Ammon's horn (tissue), 1 donor: Measurements from ENCODE around the gene LTBP3.

Experiments
- DNase-seq: peaks from one replicate; pipeline ENCODE4 v3.0.0-alpha.2; 2016; ENCODE audit warnings: low spot score

The LTBP3 gene

DNA sequence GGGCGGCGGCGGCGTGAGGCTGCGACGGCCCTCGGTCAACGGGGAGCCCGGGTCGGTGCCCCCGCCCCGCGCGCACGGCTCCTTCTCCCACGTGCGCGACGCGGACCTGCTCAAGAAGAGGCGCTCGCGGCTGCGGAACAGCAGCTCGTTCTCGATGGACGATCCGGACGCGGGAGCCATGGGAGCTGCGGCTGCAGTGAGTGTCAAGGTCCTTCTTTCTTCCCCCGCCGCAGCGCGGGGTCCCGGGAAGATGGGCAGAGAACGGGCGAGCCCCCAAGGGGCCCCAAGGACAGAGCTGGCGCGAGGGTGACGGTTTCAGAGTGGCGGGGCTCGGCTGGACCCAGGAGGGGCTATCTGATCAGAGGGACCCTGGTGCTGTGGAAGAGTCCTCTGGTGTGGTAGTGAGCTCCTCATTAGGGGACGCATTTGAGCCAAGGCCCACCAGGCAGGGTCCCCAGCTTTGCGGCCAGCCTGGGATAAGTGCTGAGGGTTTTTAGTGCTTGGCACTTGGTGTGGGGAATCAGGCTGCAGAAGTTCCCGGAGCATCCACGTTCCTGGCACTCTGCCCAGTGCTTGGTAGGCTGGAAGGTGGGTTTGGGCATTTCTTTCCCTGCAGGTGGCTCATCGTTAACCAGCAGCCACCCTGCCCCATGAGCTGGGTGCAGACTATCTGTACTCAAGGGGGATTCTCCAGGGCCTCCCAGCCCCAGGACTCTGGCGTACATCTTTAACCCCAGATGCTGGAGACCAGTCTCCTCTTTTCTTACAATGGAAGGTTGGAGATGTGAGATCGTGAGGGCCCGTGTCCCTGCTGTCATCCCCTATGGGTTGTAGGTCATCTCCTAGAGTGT, 27.5 kb upstream of the LTBP3 start:
- DNase-seq: no peak

DNA sequence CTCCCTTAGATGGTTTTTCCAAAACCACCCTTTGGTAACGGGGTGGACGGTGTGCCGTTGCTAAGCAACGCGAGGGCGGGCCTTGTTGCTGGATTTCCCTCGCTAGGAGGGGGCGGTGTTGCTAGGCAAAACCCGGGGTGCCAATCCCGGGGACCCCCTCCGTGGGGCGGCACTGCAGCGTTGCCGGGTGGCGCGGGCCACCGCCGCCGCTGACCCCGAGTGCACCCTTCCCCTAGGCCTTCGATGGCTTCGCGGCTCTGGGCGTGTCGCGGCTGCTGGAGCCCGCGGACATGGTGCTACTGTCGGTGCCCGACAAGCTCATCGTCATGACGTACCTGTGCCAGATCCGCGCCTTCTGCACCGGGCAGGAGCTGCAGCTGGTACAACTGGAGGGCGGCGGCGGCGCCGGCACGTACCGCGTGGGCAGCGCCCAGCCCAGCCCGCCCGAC, 26.6 kb upstream of the LTBP3 start:
- peak; percentile 65 for DNase-seq

DNA sequence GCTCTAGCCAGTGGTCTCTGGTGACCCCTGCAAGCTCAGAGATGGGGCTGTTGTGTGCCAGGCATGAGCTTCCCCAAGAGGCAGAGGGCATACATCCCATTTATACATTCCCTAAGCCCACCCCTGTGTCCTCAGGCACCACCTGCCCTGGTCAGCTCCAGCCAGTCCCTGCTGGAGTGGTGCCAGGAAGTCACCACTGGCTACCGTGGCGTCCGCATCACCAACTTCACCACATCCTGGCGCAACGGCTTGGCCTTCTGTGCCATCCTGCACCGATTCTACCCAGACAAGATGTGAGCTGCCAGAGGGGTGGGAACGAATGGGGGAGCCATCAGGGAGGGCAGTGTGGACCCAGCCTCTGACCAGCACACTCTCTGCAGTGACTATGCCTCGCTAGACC, 25.9 kb upstream of the LTBP3 start:
- no peak for DNase-seq

DNA sequence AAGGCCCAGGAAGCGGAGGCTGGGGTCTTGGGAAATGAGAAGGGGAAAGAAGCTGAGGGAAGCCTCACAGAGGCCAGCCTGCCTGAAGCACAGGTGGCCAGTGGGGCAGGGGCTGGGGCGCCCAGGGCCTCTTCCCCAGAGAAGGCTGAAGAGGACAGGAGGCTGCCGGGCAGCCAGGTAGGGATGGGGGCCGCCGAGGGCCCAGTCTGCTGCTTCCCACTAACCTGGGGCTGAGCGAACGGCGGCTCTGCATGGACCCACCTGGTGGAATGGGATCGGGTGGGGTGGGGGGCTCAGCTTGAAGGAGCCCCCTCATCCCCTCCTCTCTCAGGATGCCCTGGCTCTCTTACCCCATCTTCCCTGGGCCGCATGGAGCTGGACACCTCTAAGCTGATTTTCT, 25.4 kb upstream of the LTBP3 start:
- no peak for DNase-seq

DNA sequence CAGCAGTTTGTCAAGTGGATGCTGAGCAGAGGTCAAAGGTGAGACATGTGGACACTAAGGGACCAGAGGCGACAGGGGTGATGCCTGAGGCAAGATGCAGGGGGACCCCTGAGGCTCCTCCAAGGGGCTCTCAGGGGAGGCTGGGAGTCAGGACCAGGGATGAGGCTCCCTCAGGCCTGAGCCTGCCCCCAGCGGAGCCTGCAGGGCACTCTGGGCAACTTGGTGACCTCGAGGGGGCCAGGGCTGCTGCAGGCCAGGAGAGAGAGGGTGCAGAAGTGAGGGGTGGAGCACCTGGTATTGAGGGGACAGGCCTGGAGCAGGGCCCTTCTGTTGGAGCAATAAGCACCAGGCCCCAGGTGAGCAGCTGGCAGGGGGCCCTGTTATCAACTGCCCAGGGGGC, 23.8 kb upstream of the LTBP3 start:
- DNase-seq: no peak

DNA sequence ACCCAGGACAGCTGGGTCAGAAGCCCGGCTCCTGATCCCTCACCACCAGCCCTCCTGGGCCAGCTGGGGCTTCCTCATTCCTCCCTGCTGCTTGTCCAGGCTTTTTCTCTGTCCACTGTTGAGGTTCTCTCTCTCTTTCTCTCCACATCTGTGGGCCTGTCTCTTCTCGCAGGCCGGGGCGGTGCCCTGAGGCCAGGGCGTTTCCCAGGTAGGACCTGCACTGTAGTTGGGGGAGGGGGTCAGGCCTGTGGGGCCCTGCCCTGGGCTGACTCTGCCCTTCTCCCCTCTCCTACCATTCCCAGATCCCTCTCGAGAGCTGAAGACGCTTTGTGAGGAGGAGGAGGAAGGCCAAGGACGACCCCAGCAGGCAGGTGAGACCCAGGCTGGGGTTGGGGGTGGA, 22.6 kb upstream of the LTBP3 start:
- no peak for DNase-seq

DNA sequence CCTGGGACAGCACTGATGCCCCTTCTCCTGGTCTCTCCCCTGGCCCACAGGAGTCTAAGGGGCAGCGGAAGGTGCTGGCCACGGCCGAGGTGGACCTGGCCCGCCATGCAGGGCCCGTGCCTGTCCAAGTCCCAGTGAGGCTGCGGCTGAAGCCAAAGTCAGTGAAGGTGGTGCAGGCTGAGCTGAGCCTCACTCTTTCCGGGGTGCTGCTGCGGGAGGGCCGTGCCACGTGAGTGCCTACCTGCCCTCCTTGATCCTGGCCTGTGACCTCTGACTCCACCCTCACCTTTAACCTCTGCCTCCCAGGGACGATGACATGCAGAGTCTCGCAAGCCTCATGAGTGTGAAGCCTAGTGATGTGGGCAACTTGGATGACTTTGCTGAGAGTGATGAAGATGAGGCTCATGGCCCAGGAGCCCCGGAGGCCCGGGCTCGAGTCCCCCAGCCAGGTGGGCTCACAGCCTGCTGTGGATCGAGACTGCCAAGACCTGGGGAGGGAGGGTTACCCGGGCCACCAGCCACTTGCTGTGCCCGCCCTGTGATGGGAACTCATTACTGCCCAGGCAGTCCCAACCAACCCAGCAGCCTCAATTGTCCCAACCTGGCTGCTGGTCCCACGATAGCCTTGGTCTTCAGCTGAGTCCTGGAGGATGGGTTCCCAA, 22.0 kb upstream of the LTBP3 start:
- no peak for DNase-seq

DNA sequence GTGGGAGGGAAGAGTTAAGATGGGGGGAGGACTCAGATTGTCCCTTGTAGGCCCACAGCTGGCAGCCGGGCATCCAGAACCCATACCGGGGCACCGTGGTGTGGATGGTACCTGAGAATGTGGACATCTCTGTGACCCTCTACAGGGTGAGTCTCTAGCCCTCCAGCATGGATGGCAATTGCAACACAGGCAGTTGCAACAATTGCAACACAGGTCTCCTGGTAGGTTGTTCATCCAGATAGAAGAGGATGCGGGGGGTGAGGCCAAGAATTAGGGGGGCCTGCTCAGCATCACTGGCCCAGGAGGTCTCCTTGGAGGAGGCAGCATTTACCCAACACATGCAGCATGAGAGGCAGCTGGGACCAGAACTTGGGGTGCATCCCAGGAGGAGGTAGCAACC, 21.1 kb upstream of the LTBP3 start:
- DNase-seq: no peak

DNA sequence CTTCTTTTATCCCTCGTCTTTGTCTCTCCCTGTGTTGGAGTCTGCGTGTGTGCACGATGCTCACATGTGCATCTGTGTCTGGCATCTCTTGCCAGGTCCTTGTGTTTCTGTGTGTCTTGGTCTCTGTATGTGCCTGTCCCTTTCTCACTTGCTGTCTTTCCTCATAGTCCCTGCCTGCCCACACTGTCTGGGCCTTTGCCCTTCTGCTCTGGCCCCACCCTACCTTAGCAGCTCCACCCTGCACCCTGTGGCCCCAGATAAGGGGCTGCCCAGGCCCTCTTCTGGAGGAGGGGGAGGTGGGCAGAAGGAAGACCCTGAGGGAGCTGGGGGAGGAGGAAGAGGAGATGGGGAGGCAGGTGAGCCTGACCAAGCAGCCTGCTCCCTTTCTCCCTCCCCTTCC, 20.5 kb upstream of the LTBP3 start:
- no peak for DNase-seq

DNA sequence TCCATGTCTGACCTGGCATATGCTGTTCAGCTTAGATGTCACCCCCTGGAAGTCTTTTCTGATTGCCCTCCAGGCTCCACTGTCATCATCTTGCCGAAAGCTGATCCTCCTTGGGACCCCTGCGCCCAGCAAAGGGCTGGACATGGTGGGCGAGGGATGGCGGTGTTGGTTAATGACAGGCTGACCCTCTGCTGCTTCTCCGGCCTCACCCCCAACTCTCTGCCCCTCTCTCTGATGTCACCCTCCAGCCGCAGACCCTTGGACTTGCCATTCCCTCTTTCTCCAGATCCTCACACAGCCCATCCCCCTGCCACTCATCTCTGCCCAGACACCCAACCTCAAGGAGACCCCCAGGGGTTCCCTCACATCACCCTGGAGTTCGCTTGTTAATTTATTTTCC, 20.0 kb upstream of the LTBP3 start:
- no peak for DNase-seq

DNA sequence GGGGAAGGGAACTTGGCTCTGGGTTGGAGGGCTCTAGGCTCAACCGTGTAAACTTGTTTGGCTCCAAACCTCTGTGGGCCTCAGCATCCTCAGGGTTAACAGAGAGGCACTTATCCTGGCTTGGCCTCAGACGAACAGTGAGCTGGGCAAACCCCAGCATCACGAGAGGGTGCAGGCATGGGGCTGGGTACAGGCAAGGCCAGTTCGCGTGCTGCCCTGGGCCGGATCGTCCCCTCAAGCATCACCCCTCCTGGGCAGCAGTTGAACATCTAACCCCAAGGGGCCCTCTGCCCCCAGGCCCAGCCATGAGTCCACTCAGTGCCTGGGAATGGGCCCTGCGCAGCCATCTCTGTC, 19.6 kb upstream of the LTBP3 start:
- DNase-seq: no peak

DNA sequence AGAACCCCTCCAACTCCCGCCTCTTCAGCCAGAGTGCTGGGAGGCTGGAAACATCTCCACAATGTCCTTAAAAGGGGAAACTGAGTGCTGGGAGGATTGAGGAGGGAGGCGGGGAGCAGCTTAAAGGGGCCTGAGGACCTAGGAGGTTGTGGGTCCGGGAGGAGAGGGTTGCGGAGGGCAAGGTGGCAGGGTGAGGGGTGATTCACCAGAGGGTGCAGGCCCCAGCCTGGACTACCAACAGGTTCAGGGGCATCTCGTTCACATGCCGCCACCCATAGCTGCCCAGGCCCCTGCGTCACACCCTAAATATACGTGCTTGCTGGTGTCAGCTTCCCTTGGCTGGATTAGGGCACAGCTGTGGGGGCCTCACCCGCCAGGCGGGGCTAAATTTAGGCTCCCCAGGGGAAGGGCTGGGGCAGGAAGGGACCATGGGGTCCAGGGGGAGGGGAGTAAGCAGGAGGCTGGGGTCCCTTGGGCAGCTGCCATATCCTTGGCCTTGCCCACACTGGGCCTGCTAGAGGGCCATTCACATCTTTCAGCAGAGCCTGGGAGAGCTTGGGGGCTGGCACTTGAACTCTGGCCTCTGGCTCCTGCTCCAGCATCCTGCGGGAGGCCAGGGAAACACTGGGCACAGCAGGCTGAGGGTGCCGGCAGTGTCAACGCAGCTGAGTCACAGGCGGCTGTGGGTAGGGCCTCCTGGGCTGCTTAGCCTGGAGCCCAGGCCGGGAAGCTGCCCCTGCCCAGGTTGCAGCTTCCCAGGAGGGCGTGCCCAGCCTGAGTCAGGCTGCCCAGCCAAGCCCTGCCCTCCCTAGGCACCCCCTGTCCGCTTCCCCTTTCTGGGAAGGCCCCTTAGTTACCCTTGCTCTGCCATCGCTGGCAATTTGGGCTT, 19.0 kb upstream of the LTBP3 start:
- no peak for DNase-seq

DNA sequence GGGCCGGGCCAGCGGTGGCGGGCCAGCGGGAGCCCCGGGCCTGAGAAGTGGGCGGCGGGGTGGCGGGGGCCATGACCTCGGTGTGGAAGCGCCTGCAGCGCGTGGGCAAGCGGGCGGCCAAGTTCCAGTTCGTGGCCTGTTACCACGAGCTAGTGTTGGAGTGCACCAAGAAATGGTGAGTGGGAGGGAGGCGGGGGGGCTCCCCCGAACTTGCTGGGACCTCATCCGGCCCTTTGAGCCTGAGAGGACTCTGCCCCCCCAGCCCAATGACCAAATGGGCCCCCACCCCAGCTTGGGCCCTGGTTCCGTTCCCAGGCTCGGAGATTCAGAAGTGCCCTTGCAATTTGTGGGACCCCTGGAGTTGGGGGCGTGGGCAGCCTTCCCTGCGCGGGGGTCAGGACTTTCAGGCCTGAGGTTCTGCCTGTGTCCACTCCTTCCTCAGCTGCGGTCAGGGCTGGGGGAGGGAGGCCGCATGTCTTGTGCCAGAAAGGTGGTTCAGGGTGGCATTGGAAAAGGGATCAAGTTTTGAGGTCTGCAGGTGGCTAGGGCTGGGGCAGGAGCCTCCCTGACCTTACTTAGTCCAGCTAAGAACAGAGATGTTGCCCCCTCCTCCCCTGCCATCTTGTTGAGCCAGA, 18.2 kb upstream of the LTBP3 start:
- no peak for DNase-seq

DNA sequence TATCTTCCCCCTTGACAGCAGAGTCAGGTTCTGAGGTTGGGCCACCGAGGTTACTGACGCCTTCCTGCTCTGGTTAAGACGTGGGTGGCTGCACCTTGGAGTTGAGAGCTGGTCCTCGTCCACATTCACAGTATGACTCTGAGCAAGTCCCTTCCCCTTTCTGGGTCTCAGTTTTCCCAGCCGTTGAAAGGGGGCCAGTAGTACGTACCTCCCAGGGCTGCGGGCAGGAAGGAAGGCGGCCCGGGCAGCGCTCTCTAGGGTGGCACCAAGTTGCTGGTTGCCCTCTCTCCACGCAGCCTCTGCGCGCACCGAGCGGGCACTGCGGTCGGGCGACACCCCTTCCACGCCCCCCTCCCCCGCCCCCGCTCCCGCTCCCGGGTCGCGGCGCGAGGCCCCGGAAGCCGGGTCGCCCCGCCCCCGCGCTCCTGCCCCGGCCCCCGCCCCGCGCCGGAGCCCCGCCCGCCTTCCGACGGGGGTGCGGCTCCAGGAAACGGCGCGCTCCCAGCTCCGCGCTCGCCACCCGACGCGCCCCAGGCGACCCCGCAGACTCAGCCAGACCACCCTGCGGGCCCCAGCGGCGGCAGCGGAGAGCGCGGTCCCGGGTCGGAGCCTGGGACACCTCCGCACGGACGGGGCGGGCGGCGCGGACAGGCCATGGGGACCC, 17.5 kb upstream of the LTBP3 start, which contains the start of gene EHBP1L1:
Gene EHBP1L1, plus strand, starts transcription at position 486 of the 664 bp plus-strand sequence. CDS start 250 bp downstream, outside the sequence.
- DNase-seq: no peak

DNA sequence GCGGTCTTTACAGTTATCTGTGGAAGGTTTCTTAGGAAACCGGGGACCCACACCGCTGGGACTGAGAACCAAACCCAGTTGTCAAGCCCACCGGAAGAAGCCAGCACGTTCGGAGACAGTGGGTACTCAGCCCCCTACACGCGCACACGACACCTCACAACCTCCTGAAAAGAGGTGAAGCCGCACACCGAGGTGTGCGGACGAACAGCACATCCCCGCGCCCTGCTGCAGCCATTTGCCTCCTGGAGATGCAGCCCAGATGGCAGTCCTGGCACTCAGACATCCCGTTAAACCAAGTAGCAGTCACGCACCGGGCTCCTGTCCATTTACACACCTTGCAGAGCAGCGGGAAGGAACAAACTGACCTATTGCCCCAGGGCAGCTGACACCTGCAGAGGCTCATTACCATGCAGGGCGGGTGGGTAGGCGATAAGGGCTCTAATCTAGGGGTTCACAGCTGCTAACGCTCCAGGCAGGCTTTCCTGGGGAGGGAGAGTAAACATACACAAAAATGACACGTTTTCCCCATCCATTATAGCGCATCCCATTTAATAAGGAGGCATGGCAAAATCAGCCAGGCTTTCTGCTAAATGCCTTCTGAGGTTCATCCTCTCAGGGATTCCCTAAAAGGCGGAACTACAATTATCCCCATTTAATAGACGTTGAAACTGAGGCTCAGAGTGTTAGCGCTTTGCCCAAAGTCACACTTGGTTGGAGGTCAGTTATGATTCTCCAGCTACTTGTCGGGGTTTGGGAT, 16.8 kb upstream of the LTBP3 start:
- no peak for DNase-seq

DNA sequence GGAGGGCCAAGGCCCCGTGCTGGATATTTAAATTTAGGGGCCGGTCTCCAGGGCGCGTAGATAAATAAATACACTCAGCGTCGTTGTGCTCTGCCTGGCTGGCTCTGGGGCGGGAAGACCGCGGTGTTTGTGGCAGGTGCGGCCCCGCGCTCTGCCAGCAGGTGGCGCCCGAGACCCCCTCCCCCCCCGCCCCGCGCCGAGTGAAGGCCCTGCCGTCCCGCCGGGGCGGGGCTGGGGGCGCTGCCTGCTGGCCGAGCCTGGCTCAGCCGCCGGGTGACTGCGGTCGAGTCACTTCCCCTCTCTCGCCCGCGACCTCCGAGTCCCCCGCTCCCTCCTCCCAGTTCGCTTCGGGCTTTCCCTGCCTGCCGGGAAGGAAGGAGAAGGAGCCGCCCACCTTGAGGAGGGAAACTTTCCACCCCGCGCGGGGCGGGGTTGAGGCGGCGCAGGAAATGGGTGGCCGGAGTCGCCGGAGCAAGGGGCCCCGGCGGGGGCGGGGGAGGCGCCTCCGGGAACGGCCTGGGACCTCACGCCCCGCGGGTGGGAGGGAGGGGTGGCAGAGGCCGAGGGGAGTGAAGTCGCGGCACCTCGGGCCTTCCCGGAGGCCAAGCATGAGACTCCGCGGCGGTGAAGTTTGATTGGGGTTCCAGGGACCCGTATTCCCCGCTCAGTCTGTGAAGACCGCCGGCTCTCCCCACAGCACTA, 16.1 kb upstream of the LTBP3 start:
- peak; percentile 81 for DNase-seq

DNA sequence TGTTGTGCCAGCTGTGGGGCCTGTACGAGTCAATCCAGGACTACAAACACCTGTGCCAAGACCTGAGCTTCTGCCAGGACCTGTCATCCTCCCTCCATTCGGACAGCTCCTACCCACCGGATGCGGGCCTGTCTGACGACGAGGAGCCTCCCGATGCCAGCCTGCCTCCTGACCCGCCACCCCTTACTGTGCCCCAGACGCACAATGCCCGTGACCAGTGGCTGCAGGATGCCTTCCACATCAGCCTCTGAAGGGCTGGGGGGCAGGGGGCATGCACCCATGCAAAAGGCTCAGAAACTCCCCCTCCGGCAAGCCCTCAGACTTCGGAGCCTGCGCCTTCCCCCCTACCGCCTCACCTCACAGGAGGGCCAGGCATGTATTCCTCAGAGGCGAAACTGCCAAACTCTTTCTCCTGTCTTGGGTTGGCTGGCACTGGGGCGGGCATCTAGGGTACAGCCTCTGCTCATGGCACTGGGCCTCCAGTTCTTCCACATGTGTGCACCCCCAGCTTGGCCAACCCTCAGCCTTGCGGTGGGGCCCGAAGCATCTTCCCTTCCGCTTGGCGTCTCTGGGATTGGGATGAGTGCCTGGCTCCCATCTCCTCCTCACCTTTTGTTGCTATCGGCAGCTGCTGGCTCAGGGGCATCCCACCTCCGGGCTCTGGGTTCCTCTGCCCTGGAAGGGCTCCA, 15.4 kb upstream of the LTBP3 start:
- no peak for DNase-seq

DNA sequence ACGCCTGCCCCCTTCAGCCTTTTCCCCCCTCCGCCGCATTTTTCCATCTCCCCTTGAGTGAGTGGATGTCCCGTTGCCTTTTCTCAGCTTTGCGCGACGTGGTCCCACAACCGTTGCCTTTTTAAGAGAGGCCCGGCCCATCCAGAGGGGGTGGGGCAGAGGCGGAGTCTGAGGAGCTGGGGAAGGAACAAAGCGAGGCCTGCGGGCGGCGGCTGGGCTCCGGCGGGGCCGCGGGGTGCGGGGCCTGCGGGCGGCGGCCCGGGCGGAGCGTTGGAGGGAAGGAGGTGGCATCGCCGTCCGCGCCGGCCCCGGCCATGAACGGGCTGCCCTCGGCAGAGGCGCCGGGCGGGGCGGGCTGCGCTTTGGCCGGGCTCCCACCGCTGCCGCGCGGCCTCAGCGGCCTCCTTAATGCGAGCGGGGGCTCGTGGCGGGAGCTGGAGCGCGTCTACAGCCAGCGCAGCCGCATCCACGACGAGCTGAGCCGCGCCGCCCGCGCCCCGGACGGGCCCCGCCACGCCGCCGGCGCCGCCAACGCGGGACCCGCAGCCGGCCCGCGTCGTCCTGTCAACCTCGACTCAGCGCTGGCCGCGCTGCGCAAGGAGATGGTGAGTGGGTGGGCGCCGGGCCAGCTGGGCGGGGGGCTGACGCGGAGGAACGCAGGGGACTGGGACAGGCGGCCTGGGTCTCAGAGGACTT, 14.3 kb upstream of the LTBP3 start, which contains the start of gene FAM89B:
Gene FAM89B, plus strand, starts transcription at position 183 of the 696 bp plus-strand sequence. Its CDS starts 132 bp downstream, at position 315.
- DNase-seq: peak; percentile 91

DNA sequence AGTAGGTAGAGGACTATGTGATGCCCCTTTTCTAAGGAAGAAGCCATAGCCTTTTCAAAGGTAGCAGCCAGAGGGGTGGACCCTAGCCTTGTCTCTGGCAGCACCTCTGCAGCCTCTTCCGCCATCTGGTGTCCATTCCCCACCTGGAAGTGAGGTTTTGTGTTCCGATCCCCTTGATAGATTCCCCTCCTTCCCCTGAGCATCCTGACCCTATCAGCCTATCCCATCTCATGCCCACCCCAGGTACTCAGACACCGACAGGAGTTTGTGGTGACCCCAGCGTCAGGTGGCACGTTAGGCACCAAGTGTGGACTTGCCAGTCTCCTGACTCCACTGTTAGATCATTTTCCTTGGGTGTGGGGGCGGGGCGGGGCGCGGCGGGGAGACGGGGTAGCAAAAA, 13.8 kb upstream of the LTBP3 start:
- DNase-seq: no peak
